Measurements from ENCODE around the gene DYRK1B. TPM values are rescaled to one million over a fixed set of nuclear protein-coding genes. Genes with fewer than 3 reads are reported as not detected.

The DYRK1B gene
- total RNA-seq, 1 experiment from 2014 or later = 21.5 TPM

DNA sequence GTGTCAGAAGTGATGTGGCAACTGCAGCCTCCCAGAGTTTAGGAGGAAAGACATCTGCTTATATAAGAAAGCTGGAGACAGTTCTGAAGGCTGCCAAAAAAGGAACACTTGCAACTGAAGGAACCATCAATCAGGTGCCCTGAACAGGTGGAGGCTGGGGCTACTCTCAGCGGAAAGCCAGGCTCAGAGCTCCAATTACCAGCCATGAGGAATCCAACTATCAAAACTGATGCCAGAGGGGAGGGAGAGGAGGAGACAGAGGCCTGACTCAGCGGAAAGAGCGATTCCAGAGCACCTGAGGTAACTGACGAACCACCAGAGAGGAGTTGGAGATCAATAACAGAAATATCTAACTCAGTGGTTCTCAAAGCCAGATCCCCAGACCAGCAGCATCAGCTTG, 31.0 kb downstream of the DYRK1B start:
- no peaks in the 10 kb centered on the region for H3K9me3 Mint-ChIP-seq (ENCODE audit: low read depth, unreplicated experiment)
- H3K4me1 Mint-ChIP-seq (ENCODE audit: low read depth, unreplicated experiment) = no peaks in the 10 kb centered on the region
- no peaks in the 10 kb centered on the region for H3K36me3 Mint-ChIP-seq (ENCODE audit: insufficient read depth, unreplicated experiment)
- intact Hi-C loops (cut with micrococcal nuclease; ENCODE audit: unreplicated experiment) = no loop called here
- TF ChIP-seq, protein P1, sequence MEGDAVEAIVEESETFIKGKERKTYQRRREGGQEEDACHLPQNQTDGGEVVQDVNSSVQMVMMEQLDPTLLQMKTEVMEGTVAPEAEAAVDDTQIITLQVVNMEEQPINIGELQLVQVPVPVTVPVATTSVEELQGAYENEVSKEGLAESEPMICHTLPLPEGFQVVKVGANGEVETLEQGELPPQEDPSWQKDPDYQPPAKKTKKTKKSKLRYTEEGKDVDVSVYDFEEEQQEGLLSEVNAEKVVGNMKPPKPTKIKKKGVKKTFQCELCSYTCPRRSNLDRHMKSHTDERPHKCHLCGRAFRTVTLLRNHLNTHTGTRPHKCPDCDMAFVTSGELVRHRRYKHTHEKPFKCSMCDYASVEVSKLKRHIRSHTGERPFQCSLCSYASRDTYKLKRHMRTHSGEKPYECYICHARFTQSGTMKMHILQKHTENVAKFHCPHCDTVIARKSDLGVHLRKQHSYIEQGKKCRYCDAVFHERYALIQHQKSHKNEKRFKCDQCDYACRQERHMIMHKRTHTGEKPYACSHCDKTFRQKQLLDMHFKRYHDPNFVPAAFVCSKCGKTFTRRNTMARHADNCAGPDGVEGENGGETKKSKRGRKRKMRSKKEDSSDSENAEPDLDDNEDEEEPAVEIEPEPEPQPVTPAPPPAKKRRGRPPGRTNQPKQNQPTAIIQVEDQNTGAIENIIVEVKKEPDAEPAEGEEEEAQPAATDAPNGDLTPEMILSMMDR (IDR thresholded peaks at IDR 0.05; ENCODE audit: unreplicated experiment) = no peak
- CTCF ChIA-PET = interaction anchor here (1.0 kb wide), 1 partner anchor 10 kb away, joined by 4 read pairs; no protein-coding TSS in a partner anchor
- no TSS peak for BruUV-seq (replicated peaks)
- DNase-seq = no peak
- peaks cover 39% of the 10 kb centered on the region for H3K27me3 Mint-ChIP-seq (ENCODE audit: unreplicated experiment)
- no peak overlapping the region for H3K4me3 Mint-ChIP-seq (ENCODE audit: low read depth, unreplicated experiment)
- H3K27ac Mint-ChIP-seq (ENCODE audit: unreplicated experiment) = no peak overlapping the region

DNA sequence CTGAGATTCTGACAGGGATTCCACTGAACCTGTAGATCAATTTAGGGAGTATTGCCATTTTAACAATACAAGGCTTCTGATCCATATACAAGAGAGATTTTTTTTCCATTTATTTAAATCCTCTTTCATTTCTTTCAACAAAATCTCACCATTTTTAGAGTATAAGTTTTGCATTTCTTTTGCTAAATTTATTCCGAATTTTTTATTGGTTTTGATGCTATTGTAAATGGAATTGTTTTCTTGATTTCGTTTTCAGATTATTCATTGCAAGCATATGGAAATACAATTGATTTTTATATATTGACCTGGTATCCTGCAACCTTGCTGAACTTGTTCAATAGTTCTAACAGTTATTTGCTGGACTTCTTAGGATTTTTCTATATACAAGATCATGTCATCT, 36.9 kb downstream of the DYRK1B start:
- no peak for DNase-seq
- Mint-ChIP-seq H3K4me1 (ENCODE audit: low read depth, unreplicated experiment) (peaks cover 7% of the 10 kb centered on the region), H3K27ac (ENCODE audit: unreplicated experiment) (no peak overlapping the region), H3K27me3 (ENCODE audit: unreplicated experiment) (peaks cover 47% of the 10 kb centered on the region), H3K4me3 (ENCODE audit: low read depth, unreplicated experiment) (no peak overlapping the region), H3K36me3 (ENCODE audit: insufficient read depth, unreplicated experiment) (no peaks in the 10 kb centered on the region), H3K9me3 (ENCODE audit: low read depth, unreplicated experiment) (no peaks in the 10 kb centered on the region)
- intact Hi-C loops (cut with micrococcal nuclease; ENCODE audit: unreplicated experiment) = no loop called here
- no TSS peak for BruUV-seq (replicated peaks)
- CTCF ChIA-PET = no interaction called here
- TF ChIP-seq, protein P1 (IDR thresholded peaks at IDR 0.05; ENCODE audit: unreplicated experiment) = no peak

DNA sequence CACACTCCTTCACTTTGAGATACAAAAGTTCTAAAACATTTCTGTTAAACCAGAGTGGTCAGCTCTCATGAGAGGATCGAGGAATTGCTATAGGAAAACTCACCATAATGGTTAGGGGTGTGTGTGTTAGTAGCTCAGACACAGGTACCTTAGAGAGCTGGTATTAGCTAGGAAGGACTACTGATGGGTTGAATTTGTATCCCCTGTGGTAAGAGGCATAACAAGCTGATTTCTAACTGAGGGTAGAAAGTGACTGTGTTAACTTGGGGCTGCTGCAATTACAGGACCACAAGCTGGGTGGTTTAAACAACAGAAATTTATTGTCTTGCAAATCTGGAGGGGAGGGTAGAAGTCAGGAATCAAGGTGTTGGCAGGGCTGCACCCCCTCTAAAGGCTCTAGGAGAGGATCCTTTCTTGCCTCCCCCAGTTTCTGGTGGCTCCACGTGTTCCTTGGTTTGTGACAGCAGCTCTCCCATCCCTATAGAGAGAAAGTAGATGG, 37.9 kb downstream of the DYRK1B start:
- no peaks in the 10 kb centered on the region for H3K9me3 Mint-ChIP-seq (ENCODE audit: low read depth, unreplicated experiment)
- H3K36me3 Mint-ChIP-seq (ENCODE audit: insufficient read depth, unreplicated experiment) = no peaks in the 10 kb centered on the region
- H3K27me3 Mint-ChIP-seq (ENCODE audit: unreplicated experiment) = peaks cover 47% of the 10 kb centered on the region
- TF ChIP-seq, protein P1 (IDR thresholded peaks at IDR 0.05; ENCODE audit: unreplicated experiment) = no peak
- H3K27ac Mint-ChIP-seq (ENCODE audit: unreplicated experiment) = no peak overlapping the region
- DNase-seq = no peak
- H3K4me3 Mint-ChIP-seq (ENCODE audit: low read depth, unreplicated experiment) = no peak overlapping the region
- CTCF ChIA-PET = interaction anchor here (0.6 to 1.0 kb wide), 3 partner anchors 11 to 820 kb away, joined by 3 to 4 read pairs (median 3); no protein-coding TSS in a partner anchor
- intact Hi-C loops (cut with micrococcal nuclease; ENCODE audit: unreplicated experiment) = no loop called here
- H3K4me1 Mint-ChIP-seq (ENCODE audit: low read depth, unreplicated experiment) = peaks cover 7% of the 10 kb centered on the region
- BruUV-seq (replicated peaks) = no TSS peak

DNA sequence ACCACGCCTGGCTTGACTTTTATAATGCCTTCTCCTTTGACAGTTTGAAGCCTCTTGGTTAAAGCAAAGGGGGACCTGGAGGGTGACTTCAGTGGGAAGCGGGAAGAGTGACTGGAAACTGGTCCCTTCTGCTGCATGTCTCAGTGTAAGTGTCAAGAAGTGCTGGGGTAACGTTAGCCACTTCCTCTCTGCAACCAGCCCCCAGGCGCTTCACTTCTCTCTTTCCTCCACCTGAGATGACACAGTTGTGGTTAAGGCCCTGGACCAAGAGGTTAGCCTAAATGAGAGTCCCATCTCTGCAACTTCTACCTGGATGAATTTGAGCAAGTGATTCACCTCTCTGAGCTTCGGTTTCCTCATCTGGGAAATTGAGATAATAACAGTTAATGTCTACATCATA, 39.0 kb downstream of the DYRK1B start:
- no peak overlapping the region for H3K27ac Mint-ChIP-seq (ENCODE audit: unreplicated experiment)
- intact Hi-C loops (cut with micrococcal nuclease; ENCODE audit: unreplicated experiment) = no loop called here
- H3K27me3 Mint-ChIP-seq (ENCODE audit: unreplicated experiment) = peaks cover 47% of the 10 kb centered on the region
- BruUV-seq (replicated peaks) = no TSS peak
- H3K9me3 Mint-ChIP-seq (ENCODE audit: low read depth, unreplicated experiment) = no peaks in the 10 kb centered on the region
- H3K36me3 Mint-ChIP-seq (ENCODE audit: insufficient read depth, unreplicated experiment) = no peaks in the 10 kb centered on the region
- peaks cover 7% of the 10 kb centered on the region for H3K4me1 Mint-ChIP-seq (ENCODE audit: low read depth, unreplicated experiment)
- H3K4me3 Mint-ChIP-seq (ENCODE audit: low read depth, unreplicated experiment) = no peak overlapping the region
- TF ChIP-seq, protein P1 (IDR thresholded peaks at IDR 0.05; ENCODE audit: unreplicated experiment) = no peak
- CTCF ChIA-PET = interaction anchor here (0.5 kb wide), 1 partner anchor 310 kb away, joined by 3 read pairs; no protein-coding TSS in a partner anchor
- no peak for DNase-seq

Data from Calu3 (cell line).